HepG2 (cell line): Measurements from ENCODE around the gene LYRM4. TPM values are rescaled to one million over a fixed set of nuclear protein-coding genes. Genes with fewer than 3 reads are reported as not detected.

Source experiments
- ARID2 ChIP-seq: sonication (generic); formaldehyde crosslinking; IDR thresholded peaks from 2 replicates; pipeline ENCODE4 v1.8.1; 2022; ENCODE audit warnings: mild to moderate bottlenecking, missing genetic modification reagents, borderline replicate concordance
- BORCS8-MEF2B ChIP-seq: sonication (generic); formaldehyde crosslinking; IDR thresholded peaks from 2 replicates; pipeline ENCODE4 v1.8.0; 2022; ENCODE audit warnings: mild to moderate bottlenecking, missing genetic modification reagents
- CBFB ChIP-seq: sonication (generic); formaldehyde crosslinking; IDR thresholded peaks from 2 replicates; pipeline ENCODE4 v1.4.0; 2020; ENCODE audit warnings: missing genetic modification reagents
- ELF4 ChIP-seq: sonication (generic); formaldehyde crosslinking; IDR thresholded peaks from 2 replicates; pipeline ENCODE4 v1.5.0; 2020; ENCODE audit warnings: missing genetic modification reagents, mild to moderate bottlenecking, moderate library complexity, borderline replicate concordance
- ERF ChIP-seq: IDR thresholded peaks from 2 replicates; pipeline ENCODE4 v1.6.1; 2018; ENCODE audit warnings: missing biosample characterization, missing genetic modification reagents
- FOSL2 ChIP-seq: sonication (generic); formaldehyde crosslinking; IDR thresholded peaks from 2 replicates; pipeline ENCODE4 v1.4.0; 2020; ENCODE audit warnings: missing genetic modification reagents
- FOXC1 ChIP-seq: sonication (generic); formaldehyde crosslinking; IDR thresholded peaks from 2 replicates; pipeline ENCODE4 v1.8.0; 2022; ENCODE audit warnings: mild to moderate bottlenecking, missing genetic modification reagents, borderline replicate concordance
- FOXO1 ChIP-seq: sonication (generic); formaldehyde crosslinking; IDR thresholded peaks from 2 replicates; pipeline ENCODE4 v1.4.0; 2020; ENCODE audit warnings: missing genetic modification reagents
- HNRNPH1 ChIP-seq: fragments of 200-400 bp; formaldehyde crosslinking; optimal IDR thresholded peaks from 2 replicates; pipeline ENCODE3; 2017; ENCODE audit warnings: mild to moderate bottlenecking, low read depth, low read length
- KLF12 ChIP-seq: sonication (generic); formaldehyde crosslinking; IDR thresholded peaks from 2 replicates; pipeline ENCODE4 v1.4.0; 2020; ENCODE audit warnings: missing genetic modification reagents, borderline replicate concordance
- MEF2D ChIP-seq: sonication (generic); formaldehyde crosslinking; IDR thresholded peaks from 2 replicates; pipeline ENCODE4 v1.5.1; 2020; ENCODE audit warnings: mild to moderate bottlenecking, missing genetic modification reagents
- MEIS2 ChIP-seq: sonication (generic); formaldehyde crosslinking; IDR thresholded peaks from 2 replicates; pipeline ENCODE4 v1.9.0; 2021; ENCODE audit warnings: mild to moderate bottlenecking, missing genetic modification reagents
- NONO ChIP-seq, 2 experiments: fragments of 450-650 bp in 1 of 2; sonication (generic) in 1 of 2; formaldehyde crosslinking in 1 of 2; IDR thresholded peaks in 1 of 2; conservative IDR thresholded peaks in 1 of 2; 2 replicates each; pipeline versions ENCODE4 v1.6.1 to v1.8.0; 2017 to 2022; ENCODE audit warnings: mild to moderate bottlenecking in 1 of 2, missing genetic modification reagents in 1 of 2, moderate library complexity in 1 of 2
- RBFOX2 ChIP-seq: fragments of 200-400 bp; formaldehyde crosslinking; IDR thresholded peaks from 2 replicates; pipeline ENCODE4 v1.6.1; 2017; ENCODE audit warnings: low read depth, mild to moderate bottlenecking, low read length
- REL ChIP-seq: sonication (generic); formaldehyde crosslinking; conservative IDR thresholded peaks from 2 replicates; pipeline ENCODE4 v1.8.0; 2022; ENCODE audit warnings: mild to moderate bottlenecking, missing genetic modification reagents, moderate library complexity
- SIN3A ChIP-seq: IDR thresholded peaks from 2 replicates; pipeline ENCODE4 v1.6.1; 2011; ENCODE audit warnings: low read depth, mild to moderate bottlenecking, control low read depth, low read length, borderline replicate concordance
- SMC3 ChIP-seq: IDR thresholded peaks from 2 replicates; pipeline ENCODE4 v1.6.1; 2011; ENCODE audit warnings: low read length, improper control_type of control experiment
- TEAD3 ChIP-seq: optimal IDR thresholded peaks from 2 replicates; pipeline ENCODE3; 2016; ENCODE audit warnings: borderline replicate concordance
- ZNF292 ChIP-seq: sonication (generic); formaldehyde crosslinking; IDR thresholded peaks from 2 replicates; pipeline ENCODE4 v1.8.1; 2022; ENCODE audit warnings: mild to moderate bottlenecking, low read depth, missing genetic modification reagents, borderline replicate concordance
- ZNF33B ChIP-seq: sonication (generic); formaldehyde crosslinking; IDR thresholded peaks from 2 replicates; pipeline ENCODE4 v1.5.1; 2020; ENCODE audit warnings: mild to moderate bottlenecking, missing genetic modification reagents
- ZNF354B ChIP-seq: sonication (generic); formaldehyde crosslinking; IDR thresholded peaks from 2 replicates; pipeline ENCODE4 v1.8.0; 2022; ENCODE audit warnings: mild to moderate bottlenecking, missing genetic modification reagents
- ZNF441 ChIP-seq: sonication (generic); formaldehyde crosslinking; IDR thresholded peaks from 2 replicates; pipeline ENCODE4 v1.7.0; 2021; ENCODE audit warnings: missing genetic modification reagents, borderline replicate concordance
- ZNF710 ChIP-seq: sonication (generic); formaldehyde crosslinking; IDR thresholded peaks from 2 replicates; pipeline ENCODE4 v1.5.0; 2020; ENCODE audit warnings: mild to moderate bottlenecking, missing genetic modification reagents, borderline replicate concordance
- ZNF772 ChIP-seq: sonication (generic); formaldehyde crosslinking; IDR thresholded peaks from 2 replicates; pipeline ENCODE4 v1.5.0; 2020; ENCODE audit warnings: mild to moderate bottlenecking, missing genetic modification reagents
- polyA plus RNA-seq, 8 experiments: library from polyadenylated mRNA; depleted of rRNA in 3 of 8; stranded (reverse) in 7 of 8; unstranded in 1 of 8; fragments of >200 nt; fragmentation: Illumina TruSeq in 4 of 8; extraction: Trizol in 4 of 8; gene quantifications; 2 replicates each; pipeline versions ENCODE4 v1.2.1 to v1.2.3, GENCODE V29; 2011 to 2016; ENCODE audit warnings: low read depth in 4 of 8, missing spikeins in 1 of 8, mixed read lengths in 1 of 8; ENCODE audit not compliant: insufficient read depth in 1 of 8
- total RNA-seq, 5 experiments: library from RNA; depleted of rRNA; stranded (reverse); fragments of >200 nt; fragmentation: Illumina TruSeq; extraction: Trizol; gene quantifications; 2 replicates each; pipeline ENCODE4 v1.2.3, GENCODE V29; 2016; ENCODE audit warnings: low read depth in 1 of 5
- TF ChIP-seq, protein P1 (sequence below): sonication (generic); formaldehyde crosslinking; IDR thresholded peaks from 2 replicates; pipeline ENCODE4 v1.8.1; 2023; ENCODE audit warnings: mild to moderate bottlenecking, missing genetic modification reagents
- TF ChIP-seq, protein P2 (sequence below): sonication (generic); formaldehyde crosslinking; IDR thresholded peaks from 2 replicates; pipeline ENCODE4 v1.4.0; 2020; ENCODE audit warnings: mild to moderate bottlenecking, low read depth, missing genetic modification reagents

The LYRM4 gene
- total and polyA plus RNA-seq, 2 of the 13 experiments (the other 11 are each of a cell fraction or from before 2014, with no cell fraction given) = 64.6 to 67.5 TPM

- TF ChIP-seq TEAD3 (peak; percentile 59), ERF (peak; percentile 55; the same call in 1 of the 2 replicates), ARID2 (no peak), SMC3 (peak; percentile 12; the same call in 1 of the 2 replicates), ZNF441 (CRISPR knock-in tag) (peak; percentile 94; the same call in 1 of the 2 replicates), NONO (IDR thresholded peaks at IDR 0.05) (no peak), NONO (CRISPR knock-in tag; conservative IDR thresholded peaks at IDR 0.05) (peak; percentile 86), CBFB (CRISPR knock-in tag) (no peak), ZNF292 (peak; percentile 51; the same call in 1 of the 2 replicates), FOSL2 (peak; percentile 62), RBFOX2 (0 out of 2 replicates have a peak, but pooled peaks have one; percentile 11), ZNF354B (CRISPR knock-in tag) (peak; percentile 15; the same call in 1 of the 2 replicates), KLF12 (CRISPR knock-in tag) (0 out of 2 replicates have a peak, but pooled peaks have one; percentile 66), ELF4 (0 out of 2 replicates have a peak, but pooled peaks have one; percentile 53), MEIS2 (CRISPR knock-in tag) (peak; percentile 77; the same call in 1 of the 2 replicates), HNRNPH1 (no peak), MEF2D (CRISPR knock-in tag) (peak; percentile 79), FOXO1 (no peak), ZNF772 (CRISPR knock-in tag) (peak; percentile 89; the same call in 1 of the 2 replicates), FOXC1 (CRISPR knock-in tag) (0 out of 2 replicates have a peak, but pooled peaks have one; percentile 34), REL (CRISPR knock-in tag) (no peak), BORCS8-MEF2B (CRISPR knock-in tag) (peak; percentile 55), ZNF33B (0 out of 2 replicates have a peak, but pooled peaks have one; percentile 77), SIN3A (peak; percentile 73; the same call in 1 of the 2 replicates), ZNF710 (CRISPR knock-in tag) (no peak)
- TF ChIP-seq, protein P1, sequence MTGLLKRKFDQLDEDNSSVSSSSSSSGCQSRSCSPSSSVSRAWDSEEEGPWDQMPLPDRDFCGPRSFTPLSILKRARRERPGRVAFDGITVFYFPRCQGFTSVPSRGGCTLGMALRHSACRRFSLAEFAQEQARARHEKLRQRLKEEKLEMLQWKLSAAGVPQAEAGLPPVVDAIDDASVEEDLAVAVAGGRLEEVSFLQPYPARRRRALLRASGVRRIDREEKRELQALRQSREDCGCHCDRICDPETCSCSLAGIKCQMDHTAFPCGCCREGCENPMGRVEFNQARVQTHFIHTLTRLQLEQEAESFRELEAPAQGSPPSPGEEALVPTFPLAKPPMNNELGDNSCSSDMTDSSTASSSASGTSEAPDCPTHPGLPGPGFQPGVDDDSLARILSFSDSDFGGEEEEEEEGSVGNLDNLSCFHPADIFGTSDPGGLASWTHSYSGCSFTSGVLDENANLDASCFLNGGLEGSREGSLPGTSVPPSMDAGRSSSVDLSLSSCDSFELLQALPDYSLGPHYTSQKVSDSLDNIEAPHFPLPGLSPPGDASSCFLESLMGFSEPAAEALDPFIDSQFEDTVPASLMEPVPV (CRISPR knock-in tag) = peak; percentile 67; the same call in 1 of the 2 replicates
- TF ChIP-seq, protein P2, sequence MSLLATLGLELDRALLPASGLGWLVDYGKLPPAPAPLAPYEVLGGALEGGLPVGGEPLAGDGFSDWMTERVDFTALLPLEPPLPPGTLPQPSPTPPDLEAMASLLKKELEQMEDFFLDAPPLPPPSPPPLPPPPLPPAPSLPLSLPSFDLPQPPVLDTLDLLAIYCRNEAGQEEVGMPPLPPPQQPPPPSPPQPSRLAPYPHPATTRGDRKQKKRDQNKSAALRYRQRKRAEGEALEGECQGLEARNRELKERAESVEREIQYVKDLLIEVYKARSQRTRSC (CRISPR knock-in tag) = no peak
Measured at GRCh38 chr6:5082487-5083306, 178.1 kb downstream of the LYRM4 start (continued).
